Peyer's patch (tissue), 4 donors: ENCODE data around the gene SLFN12L.

ENCODE experiments used
- CTCF ChIP-seq, 6 experiments: fragments of 450-650 bp in 4 of 6; fragments of 200-600 bp in 2 of 6; sonication (generic) in 1 of 6; IDR thresholded peaks; one replicate each; pipeline ENCODE4 v1.5.1; 2017 to 2019; ENCODE audit warnings: antibody characterized with exemption in 6 of 6, mild to moderate bottlenecking in 3 of 6, moderate library complexity in 1 of 6
- POLR2A ChIP-seq, 2 donors: fragments of 450-650 bp; IDR thresholded peaks; one replicate each; pipeline ENCODE4 v1.5.1; 2017; ENCODE audit warnings: antibody characterized with exemption in 2 of 2, mild to moderate bottlenecking in 2 of 2, moderate library complexity in 2 of 2

- no peak for TF ChIP-seq POLR2A (IDR thresholded peaks at IDR 0.05)
- TF ChIP-seq CTCF (IDR thresholded peaks at IDR 0.05) = no peak
Observed at GRCh38 chr17:35543856-35544255, 6.4 kb upstream of the SLFN12L start.
